ENCODE data around the gene SCARB1.
"Not testable (repeated sequence)": the region's sequence is repeated elsewhere in the genome, so short reads cannot be mapped to it uniquely, and the experiment has no call there.

The SCARB1 gene

DNA sequence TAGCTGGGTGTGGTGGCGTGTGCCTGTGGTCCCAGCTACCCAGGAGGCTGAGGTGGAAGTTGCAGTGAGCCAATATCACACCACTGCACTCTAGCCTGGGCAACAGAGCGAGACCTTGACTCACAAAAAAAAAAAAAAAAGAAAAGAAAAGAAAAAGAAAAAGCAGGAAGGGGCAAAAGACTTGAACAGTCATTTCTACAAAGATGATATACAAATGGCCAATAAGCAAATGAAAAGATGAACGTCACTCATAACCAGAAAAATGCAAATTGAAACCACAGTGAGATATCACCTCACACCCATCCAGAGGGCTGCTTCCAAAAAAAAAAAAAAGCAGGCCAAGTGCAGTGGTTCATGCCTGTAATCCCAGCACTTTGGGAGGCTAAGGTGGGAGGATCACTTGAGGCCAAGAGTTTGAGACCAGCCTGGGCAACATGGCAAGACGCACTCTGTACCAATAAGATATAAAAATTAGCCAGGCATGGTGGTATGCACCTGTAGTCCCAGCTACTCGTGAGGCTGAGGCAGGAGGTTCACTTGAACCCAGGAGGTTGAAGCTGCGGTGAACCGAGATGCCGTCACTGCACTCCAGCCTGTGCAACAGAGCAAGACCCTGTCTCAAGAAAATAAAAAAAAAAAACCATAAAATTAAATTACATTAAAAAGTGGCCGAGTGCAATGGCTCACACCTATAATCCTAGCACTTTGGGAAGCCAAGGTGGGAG is 30.3 kb upstream of the SCARB1 start:
- in situ Hi-C loops (cut with MboI; ENCODE audit: low sequenced_read_pairs, unreplicated experiment), result no loop called here
- no peak for DNase-seq (ENCODE audit: low spot score)
- TF ChIP-seq, protein P1, sequence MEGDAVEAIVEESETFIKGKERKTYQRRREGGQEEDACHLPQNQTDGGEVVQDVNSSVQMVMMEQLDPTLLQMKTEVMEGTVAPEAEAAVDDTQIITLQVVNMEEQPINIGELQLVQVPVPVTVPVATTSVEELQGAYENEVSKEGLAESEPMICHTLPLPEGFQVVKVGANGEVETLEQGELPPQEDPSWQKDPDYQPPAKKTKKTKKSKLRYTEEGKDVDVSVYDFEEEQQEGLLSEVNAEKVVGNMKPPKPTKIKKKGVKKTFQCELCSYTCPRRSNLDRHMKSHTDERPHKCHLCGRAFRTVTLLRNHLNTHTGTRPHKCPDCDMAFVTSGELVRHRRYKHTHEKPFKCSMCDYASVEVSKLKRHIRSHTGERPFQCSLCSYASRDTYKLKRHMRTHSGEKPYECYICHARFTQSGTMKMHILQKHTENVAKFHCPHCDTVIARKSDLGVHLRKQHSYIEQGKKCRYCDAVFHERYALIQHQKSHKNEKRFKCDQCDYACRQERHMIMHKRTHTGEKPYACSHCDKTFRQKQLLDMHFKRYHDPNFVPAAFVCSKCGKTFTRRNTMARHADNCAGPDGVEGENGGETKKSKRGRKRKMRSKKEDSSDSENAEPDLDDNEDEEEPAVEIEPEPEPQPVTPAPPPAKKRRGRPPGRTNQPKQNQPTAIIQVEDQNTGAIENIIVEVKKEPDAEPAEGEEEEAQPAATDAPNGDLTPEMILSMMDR (IDR thresholded peaks at IDR 0.05; ENCODE audit: borderline replicate concordance, control extremely low read depth, extremely low read depth, insufficient read depth, missing control alignments), result no peak

DNA sequence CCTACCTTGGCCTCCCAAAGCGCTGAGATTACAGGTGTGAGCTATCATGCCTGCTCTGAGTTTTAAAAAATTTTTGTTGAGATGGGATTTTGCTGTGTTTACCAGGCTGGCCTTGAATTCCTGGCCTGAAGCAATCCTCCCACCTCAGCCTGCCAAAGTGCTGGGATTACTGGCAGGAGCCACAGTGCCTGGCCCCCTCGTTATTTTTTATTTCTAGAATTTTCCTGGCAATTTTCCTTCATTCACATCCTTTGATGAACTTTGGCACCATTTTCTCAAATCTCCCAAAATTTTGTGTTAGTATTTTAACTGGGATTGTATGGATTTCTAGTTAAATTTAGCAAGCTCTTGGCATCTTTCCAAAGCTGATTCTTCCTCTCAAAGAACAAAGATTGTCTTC is 24.6 kb upstream of the SCARB1 start:
- no peak for DNase-seq (ENCODE audit: low spot score)
- TF ChIP-seq, protein P1 (IDR thresholded peaks at IDR 0.05; ENCODE audit: borderline replicate concordance, control extremely low read depth, extremely low read depth, insufficient read depth, missing control alignments), result no peak
- in situ Hi-C loops (cut with MboI; ENCODE audit: low sequenced_read_pairs, unreplicated experiment), result no loop called here

DNA sequence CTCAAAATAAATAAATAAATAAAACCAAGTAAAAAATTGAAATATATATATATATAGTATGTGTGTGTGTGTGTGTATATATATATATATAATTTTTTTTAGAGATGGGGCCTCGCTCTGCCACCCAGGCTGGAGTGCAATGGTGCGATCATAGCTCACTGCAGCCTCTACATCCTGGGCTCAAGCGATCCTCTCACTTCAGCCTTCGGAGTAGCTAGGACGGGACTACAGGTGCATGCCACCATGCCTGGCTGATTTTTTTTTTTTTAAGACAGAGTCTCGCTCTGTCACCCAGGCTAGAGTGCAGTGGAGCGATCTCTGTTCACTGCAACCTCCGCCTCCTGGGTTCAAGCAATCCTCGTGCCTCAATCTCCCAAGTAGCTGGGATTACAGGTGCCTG is 24.1 kb upstream of the SCARB1 start:
- DNase-seq (ENCODE audit: low spot score); in situ Hi-C loops (cut with MboI; ENCODE audit: low sequenced_read_pairs, unreplicated experiment): not testable (repeated sequence)

DNA sequence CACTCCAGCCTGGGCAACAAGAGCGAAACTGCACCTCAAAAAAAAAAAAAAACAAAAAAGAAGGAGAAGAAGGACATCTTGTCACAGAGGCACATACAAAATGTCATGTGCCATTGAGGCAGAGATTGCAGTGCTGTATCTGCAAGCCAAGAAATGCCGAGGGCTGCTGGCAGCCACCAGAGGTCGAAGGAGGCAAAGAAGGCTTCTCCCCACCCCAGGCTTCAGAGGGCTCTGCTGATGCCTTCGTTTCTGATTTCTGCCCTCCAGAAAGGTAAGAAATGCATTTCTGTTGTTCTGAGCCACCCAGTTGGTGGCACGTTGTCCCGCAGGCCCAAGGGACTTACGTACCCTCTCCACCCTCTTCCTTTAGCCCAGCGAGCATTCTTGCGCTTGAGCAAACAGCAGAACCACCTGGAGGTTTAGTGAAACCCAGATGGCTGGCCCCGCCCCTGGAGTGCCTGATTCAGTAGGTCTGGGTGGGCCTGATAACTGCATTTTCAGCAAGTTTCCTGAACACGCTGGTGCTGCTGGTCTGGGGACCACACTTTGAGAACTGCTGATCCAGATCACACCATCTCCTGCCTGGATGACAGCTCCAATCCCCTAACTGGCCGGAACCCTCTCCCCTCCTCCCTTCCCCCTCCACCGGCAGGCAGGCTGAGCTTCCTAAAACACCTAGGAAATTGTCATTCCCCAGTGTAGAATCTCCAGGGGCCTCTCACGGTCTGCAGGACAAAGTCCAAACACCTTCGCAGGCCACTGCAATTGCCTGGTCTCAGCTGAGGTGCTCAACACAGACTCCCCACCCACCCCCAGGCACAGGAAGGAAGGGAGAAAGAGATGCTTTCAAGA is 21.1 kb upstream of the SCARB1 start:
- in situ Hi-C loops (cut with MboI; ENCODE audit: low sequenced_read_pairs, unreplicated experiment), result no loop called here
- DNase-seq (ENCODE audit: low spot score), result peak; percentile 52
- TF ChIP-seq, protein P1 (IDR thresholded peaks at IDR 0.05; ENCODE audit: borderline replicate concordance, control extremely low read depth, extremely low read depth, insufficient read depth, missing control alignments), result no peak

DNA sequence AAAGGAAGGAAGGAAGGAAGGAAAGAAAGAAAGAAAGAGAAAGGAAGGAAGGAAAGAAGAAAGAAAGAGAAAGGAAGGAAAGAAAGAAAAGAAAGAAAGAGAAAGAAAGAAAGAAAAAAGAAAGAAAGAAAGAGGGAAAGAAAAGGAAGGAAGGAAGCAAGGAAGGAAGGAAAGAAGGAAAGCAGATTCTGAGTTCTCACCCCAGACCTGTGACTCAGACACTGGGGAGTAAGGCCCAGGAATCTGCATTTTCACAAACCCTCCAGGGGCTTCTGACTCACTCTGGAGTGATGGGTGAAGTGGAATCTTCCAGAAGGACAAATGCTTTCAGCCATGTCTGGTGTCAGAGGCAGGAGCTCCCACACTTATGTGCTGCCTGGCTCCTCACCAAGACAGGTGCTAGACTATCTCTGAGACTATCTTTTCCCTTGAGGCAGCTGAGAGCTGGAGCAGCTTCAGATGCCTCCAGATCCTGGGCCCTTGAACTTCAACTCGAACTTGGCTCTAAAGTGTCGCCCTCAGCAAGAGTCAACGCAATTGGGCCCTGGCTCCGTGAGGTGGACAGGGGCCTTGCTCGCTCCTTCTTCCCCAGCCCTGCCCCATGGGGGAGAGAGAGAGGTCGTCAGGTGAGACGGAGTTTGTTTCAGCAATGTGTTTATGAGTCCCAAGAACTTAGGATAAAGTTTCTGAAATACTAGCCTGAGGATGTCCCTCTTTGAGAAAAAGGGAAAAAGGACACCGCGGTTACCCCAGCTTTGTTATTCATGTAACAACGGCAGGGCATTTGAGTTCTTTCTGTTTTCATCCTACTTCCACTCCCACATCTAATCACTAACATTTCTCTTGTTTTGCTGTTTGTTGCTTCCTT is 19.8 kb upstream of the SCARB1 start:
- in situ Hi-C loops (cut with MboI; ENCODE audit: low sequenced_read_pairs, unreplicated experiment), result no loop called here
- TF ChIP-seq, protein P1 (IDR thresholded peaks at IDR 0.05; ENCODE audit: borderline replicate concordance, control extremely low read depth, extremely low read depth, insufficient read depth, missing control alignments), result no peak
- DNase-seq (ENCODE audit: low spot score), result no peak

DNA sequence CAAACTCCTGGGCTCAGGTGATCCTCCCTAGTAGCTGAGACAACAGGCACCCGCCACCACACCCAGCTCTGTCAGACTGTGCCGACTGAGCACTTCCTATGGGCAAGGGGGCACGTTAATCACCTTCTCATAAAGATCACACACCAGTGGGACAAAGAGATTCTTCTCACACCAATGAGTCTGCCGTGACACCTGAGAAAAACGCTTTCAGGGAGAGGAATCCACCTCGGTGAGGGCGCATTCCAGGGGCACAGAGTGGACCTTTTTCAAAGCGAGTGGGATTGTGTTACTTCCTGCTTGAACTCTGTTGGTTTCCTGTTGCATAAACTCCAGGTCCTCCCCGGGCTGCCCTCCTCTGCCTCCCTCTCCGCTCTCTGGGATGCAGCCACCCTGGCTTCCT is 17.5 kb upstream of the SCARB1 start:
- no peak for DNase-seq (ENCODE audit: low spot score)
- in situ Hi-C loops (cut with MboI; ENCODE audit: low sequenced_read_pairs, unreplicated experiment), result no loop called here
- TF ChIP-seq, protein P1 (IDR thresholded peaks at IDR 0.05; ENCODE audit: borderline replicate concordance, control extremely low read depth, extremely low read depth, insufficient read depth, missing control alignments), result no peak

DNA sequence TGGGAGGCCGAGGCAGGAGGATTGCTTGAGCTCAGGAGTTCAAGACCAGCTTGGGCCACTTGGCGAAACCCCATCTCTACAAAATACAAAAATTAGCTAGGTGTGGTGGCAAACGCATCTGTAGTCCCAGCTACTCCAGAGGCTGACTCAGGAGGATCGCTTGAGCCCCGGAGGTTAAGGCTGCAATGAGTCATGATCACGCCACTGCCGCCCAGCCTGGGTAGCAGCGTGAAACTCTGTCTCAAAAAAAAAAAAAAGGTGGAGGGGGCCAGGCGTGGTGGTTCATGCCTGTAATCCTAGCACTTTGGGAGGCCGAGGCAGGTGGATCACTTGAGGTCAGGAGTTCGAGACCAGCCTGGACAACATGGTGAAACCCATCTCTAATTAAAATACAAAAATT is 16.7 kb upstream of the SCARB1 start:
- in situ Hi-C loops (cut with MboI; ENCODE audit: low sequenced_read_pairs, unreplicated experiment); DNase-seq (ENCODE audit: low spot score): not testable (repeated sequence)
